ENCODE measurements around the gene RNASE11.
"Not testable (repeated sequence)": the region's sequence is repeated elsewhere in the genome, so short reads cannot be mapped to it uniquely, and the experiment has no call there.

The RNASE11 gene

DNA sequence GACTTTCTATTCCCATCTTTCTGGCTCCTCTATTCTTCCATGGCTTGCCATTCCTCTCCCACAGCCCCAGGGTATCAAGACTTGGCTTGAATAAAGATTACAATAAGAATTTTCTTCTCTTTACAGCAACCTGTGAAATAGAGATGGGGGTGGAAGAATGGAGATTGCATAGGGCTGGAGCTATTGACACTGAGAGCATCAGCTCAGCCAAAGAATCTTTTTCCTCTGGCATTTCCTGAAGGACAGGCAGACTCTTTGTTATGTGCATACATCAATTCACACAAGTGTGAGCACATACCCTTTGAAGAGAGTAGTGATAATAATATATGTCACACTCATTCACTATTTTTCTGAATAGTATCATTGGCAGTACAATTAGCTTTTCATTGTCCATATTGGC, 4.7 kb downstream of the RNASE11 start:
- no peak for DNase-seq (ENCODE audit: extremely low read depth in 1 of 2, low read depth in 1 of 2)

DNA sequence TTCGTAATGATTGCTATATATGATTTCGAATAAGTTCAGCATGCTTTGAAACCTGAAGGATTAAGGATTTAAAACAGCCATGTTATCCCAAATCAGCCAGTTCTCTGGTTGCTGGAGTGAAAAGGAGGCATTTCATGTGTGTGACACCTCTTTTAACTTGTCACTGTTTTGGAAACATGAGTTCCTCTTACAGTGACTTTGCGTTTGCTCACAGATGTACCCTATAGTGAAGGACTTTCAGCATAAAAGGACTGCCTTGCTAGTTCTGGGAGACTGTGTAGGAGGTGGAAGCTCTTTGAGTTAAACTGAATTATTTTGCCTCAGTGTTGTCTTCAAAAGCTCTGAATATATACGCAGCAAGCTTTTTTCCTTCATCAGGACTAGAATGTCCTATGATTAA, 7.6 kb downstream of the RNASE11 start:
- no peak for DNase-seq (ENCODE audit: extremely low read depth in 1 of 2, low read depth in 1 of 2)

DNA sequence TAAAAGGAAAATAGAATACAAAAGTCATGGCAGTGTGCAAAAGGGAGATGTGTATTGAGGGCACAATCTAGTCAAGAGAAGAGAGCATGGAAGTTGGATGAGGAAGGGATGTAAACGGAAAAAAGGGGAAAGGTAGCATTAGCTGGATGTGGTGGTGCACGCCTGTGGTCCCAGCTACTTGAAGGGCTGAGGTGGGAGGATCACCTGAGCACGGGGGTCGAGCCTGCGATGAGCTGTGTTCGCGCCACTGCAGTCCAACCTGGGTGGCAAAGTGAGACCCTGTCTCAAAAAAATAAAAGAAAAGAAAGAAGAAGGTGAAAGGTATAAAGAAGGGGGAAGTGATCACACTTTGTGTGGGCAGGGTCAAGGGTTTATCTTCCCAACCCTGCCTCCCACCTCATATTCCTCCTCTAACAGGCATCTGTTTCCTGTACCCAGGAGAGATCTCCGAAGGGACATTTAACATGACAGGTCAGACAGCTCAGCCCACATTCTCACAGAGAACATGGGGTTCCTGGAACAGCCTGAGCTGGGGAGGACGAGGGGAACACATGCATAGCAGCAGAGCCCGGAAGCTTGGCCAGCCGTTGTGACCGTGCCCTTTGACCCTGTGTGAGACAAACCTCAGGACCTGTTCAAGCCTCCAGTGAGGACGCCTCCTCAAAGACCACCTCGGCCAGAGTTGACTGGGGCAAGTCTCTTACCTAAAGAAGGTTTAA, 8.9 kb downstream of the RNASE11 start:
- DNase-seq (ENCODE audit: extremely low read depth in 1 of 2, low read depth in 1 of 2) = no peak

DNA sequence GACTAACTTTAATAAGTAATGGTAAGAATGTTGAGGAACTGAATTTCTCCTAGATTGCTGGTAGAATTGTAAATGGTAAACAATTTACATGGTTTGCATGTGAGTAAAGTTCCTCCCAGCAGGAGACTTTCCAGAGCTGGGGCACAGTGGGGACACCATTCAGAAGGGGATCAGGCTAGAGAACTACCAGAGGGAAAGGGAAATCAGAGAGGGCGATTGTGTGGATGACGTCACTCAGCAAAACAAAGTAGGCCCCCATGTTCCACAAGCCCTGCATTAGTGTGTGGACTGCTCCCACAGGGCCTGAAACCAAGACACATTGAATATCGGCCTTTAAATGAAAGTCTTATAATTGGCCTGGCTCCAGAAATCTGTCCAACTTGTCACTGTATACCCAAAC, 9.5 kb downstream of the RNASE11 start:
- DNase-seq (ENCODE audit: extremely low read depth in 1 of 2, low read depth in 1 of 2) = no peak

DNA sequence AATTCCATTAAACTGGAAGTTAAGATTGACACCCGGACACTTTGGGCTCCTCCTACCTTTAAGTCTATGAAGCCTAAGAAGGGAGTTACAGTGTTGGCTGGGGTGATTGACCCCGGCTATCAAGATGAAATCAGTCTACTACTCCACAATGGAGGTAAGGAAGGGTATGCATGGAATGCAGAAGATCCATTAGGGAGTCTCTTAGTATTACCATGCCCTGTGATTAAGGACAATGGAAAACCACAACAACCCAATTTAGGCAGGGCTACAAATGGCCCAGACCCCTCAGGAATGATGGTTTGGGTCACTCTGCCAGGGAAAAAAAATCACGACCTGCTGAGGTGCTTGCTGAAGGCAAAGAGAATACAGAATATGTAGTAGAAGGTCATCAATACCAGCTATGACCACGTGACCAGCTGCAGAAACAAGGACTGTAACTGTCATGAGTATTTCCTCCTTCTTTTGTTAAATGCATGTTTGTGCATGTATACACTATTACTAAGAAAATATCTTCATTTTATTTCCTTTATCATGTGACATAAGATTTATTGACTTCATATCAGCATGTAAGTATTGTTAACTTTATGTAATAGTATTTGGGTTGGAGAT, 15.3 kb downstream of the RNASE11 start:
- DNase-seq (ENCODE audit: extremely low read depth in 1 of 2, low read depth in 1 of 2) = not testable (repeated sequence)

DNA sequence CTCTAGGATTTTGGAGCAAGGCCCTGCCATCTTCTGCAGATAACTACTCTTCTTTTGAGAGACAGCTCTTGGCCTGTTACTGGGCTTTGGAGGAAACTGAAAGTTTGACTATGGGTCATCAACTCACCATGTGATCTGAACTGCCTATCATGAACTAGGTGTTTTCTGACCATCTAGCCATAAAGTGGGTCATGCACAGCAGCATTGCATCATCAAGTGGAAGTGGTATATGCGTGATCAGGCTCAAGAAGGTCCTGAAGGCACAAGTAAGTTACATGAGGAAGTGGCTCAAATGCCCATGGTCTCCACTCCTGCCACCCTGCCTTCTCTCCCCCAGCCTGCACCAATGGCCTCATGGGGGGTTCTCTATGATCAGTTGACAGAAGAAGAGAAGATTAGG, 17.1 kb downstream of the RNASE11 start:
- not testable (repeated sequence) for DNase-seq (ENCODE audit: extremely low read depth in 1 of 2, low read depth in 1 of 2)

DNA sequence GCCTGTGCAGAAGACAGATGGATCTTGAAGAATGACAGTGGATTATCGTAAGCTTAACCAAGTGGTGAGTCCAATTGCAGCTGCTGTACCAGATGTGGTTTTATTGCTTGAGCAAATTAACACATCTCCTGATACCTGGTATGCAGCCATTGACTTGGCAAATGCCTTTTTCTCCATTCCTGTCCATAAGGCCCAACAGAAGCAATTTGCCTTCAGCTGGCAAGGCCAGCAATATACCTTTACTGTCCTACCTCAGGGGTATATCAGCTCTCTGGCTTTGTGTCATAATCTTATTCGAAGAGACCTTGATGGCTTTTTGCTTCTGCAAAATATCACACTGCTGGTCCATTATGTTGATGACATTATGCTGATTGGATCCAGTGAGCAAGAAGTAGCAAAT, 17.9 kb downstream of the RNASE11 start:
- not testable (repeated sequence) for DNase-seq (ENCODE audit: extremely low read depth in 1 of 2, low read depth in 1 of 2)

DNA sequence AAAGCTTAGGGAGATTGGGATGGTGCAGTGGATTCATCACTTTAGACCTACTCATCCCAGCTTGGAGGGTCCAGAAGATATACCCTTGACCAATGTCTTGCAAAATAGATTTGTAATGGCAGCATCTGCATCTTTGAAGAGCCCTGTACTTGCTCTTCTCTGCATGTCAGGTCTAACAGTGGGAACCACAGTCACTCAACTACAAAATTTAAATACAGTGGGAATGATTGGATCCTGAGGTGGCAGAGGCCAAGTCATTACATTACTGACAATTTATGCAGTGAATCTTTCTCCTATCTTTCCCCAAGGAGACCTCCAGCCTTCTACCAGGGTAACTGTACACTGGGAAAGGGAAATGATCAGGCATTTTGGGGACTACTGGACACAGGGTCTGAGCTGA, 18.7 kb downstream of the RNASE11 start:
- DNase-seq (ENCODE audit: extremely low read depth in 1 of 2, low read depth in 1 of 2) = no peak

DNA sequence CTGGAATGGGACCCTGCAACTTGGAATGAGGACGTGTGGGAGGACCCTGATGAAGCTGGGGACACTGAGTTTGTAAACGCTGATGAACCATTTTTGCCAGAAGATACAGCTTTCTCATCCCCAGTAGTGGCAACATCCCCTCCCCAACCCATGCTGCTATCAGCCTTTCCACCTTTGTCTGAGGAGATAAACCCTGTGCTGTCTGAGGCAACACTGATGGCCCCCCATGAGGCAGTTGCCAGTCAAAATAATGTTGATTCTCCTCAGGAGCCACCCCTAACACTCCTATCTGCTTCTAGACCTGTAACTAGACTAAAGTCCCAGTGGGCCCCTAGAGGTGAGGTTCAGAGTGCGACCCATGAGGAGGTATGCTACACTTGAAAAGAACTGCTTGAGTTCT, 19.4 kb downstream of the RNASE11 start:
- DNase-seq (ENCODE audit: extremely low read depth in 1 of 2, low read depth in 1 of 2) = no peak

DNA sequence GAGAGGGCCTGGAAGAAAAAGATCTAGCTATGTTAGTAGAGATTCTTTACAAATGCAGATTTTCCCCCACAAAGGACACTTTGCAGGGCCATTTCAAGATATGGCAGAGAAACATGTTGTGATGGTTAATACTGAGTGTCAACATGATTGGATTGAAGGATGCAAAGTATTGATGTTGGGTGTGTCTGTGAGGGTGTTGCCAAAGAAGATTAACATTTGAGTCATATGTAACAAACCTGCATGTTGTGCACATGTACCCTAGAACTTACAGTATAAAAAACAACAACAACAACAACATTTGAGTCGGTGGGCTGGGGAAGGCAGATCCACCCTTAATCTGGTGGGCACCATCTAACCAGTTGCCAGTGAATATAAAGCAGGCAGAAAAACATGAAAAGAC, 20.6 kb downstream of the RNASE11 start:
- DNase-seq (ENCODE audit: extremely low read depth in 1 of 2, low read depth in 1 of 2) = not testable (repeated sequence)

DNA sequence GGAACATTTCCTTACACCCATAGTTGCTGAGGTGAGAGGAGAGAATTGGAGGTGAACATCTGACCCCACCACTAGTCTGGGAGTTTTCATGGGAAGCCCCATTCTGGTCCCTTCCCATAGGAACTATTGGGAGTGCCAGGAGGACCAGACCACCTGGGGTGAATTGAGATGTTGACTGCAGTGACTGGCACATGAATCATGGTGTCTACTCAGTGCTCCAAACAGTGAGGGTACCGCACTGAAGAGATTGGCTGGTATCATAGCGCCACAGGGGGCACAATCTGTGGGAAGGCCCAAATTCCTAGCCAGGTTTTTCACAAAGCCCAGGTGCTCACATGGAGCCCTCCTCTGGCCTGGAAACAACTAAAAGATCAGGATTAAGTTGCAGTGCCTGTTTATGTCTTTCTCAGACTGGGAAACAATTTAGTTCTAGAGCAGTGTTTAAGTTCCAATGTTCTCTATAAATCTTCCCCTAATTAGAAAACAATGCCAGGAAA, 23.3 kb downstream of the RNASE11 start:
- DNase-seq (ENCODE audit: extremely low read depth in 1 of 2, low read depth in 1 of 2) = no peak

DNA sequence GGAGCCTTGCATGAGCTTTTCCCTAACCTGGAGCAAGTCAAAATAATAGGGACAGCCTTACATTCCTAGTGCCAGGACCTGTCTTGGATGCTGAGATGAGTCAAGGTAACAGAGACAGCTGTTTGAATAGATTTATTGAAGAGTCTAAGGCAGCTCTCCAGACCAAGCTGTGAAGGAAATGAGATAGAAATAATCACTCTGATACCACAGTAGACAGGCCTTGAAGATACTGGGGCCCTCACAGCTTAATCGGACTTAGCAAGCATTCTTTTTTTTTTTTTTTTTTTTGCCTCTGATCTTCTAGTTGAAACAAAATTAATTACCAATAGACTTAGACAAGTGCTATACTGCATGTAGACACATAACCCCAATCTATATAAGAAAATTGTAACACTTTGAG, 23.8 kb downstream of the RNASE11 start:
- DNase-seq (ENCODE audit: extremely low read depth in 1 of 2, low read depth in 1 of 2) = no peak

DNA sequence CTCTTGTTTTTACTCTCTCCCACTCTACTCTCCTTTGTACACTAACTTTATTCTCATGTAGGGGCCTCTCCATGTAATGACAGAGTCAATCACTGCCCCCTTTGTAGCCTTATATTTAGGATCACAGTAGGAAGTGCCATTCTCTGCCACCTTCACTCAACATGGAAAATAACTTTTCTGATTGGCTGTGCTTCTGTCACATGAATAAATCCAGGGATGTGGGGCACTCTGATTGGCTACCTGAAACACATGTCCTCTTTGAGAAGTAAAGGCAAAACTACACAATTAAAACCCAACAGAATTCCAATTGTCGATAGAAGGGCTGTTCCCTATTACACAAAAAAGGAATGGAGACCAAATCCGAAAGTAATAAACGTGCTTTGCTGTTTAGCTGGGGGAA, 26.8 kb downstream of the RNASE11 start, which contains the start of gene RNASE9:
Gene RNASE9, minus strand, starts transcription at position 87 of the 400 bp plus-strand sequence.
- DNase-seq (ENCODE audit: extremely low read depth in 1 of 2, low read depth in 1 of 2) = no peak

DNA sequence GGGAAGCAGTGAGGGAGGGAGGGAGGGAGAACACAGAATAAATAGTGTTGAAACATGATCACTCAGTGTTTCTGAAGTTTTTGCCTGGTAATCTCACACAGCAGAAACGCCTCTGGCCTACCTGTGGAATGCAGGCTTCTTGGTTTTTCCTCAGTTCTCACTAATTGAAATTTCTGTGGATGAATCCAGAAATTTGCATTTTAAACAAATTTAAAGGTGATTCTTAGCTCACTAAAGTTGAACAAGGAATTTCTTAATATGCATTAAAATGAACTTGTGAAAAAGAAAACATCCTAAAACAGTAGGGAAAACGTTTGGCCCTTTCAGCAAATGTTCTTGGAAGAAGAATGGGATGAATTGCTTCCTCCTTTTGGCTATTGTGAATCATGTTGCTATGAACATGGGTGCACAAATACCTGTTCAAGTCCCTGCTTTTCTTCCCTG, 28.3 kb downstream of the RNASE11 start:
- no peak for DNase-seq (ENCODE audit: extremely low read depth in 1 of 2, low read depth in 1 of 2)

DNA sequence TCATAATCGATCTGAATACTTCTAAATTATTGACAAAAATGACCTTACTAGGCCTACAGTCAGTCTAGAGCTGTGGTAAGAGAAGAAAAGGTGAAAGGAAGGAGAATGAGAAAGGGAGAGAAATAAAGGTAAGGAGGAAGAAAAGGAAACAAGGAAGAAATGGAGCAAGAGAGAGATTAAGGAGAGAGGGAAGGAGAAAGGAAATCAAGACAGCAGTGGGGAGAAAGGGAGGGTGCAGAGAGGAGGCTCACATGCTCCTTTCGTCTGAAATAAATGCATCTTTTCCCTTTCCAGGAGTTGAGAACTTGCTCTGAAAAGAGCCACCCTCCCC, 30.6 kb downstream of the RNASE11 start:
- no peak for DNase-seq (ENCODE audit: extremely low read depth in 1 of 2, low read depth in 1 of 2)

DNA sequence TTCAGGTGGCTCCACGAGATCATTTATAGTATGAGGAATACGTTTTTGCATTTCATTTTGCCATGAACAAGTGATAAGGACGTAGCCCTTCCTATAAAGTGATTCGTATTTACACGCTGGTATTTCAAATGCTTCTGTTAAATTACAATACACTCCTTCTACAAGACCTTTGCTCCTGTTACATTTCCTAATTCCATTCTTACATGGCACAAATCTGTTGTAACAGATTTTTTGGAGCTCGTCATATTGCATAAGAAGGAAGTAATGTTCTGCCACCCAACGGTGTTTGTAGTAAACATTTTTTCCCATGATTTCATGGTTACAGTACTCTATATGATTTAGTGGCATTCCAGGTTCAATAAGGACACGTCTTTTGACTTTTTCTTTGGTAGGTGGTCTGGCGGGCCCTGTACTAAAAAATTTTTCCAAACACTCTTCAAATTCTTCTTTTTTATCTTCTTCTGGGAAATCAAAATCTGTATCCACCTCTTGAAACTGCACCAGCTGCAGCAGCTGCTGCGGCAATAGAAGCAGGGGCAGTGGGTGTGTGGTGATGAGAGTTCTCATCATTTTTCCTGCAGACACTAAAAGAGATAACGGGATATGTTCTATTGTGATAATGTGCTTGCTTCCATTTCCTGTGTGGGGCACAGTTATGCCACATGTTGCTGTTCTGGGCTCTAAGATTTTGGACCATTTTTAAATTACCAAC, 31.1 kb downstream of the RNASE11 start:
- no peak for DNase-seq (ENCODE audit: extremely low read depth in 1 of 2, low read depth in 1 of 2)

DNA sequence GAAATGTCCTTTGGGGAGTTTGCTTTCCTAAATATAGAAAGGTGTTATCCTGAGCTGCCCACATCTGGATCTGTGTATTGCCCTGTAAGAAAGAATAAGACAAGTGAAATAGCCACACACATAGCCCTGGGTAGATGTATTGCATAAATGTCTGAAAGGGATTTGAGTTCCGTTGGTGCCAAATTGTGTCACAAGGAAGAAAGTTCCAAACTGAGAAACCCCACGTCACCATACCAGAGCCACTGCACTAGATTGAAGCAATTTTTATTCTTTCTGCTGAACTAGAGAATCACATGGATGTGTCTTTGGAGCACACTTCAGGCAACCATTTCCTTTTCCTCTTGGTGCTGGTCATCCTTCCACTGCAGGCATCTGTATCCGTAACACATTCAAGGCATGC, 32.0 kb downstream of the RNASE11 start:
- DNase-seq (ENCODE audit: extremely low read depth in 1 of 2, low read depth in 1 of 2) = no peak

DNA sequence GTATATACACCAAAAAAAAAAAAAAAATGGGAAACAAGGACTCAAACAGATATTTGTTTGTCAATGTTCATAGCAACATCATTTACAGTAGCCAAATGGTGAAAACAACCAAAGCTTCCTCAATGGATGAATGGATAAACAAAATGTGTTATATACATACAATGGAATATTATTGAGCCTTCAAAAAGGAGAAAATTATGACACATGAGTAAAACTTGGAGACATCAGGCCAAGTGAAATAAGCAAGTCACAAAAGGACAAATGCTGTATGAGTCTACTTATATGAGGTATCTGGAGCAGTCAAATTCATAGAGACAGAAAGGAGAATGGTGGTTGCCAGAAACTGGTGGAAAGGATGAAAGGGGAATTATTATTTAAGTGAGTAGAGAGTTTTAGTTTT, 34.8 kb downstream of the RNASE11 start:
- no peak for DNase-seq (ENCODE audit: extremely low read depth in 1 of 2, low read depth in 1 of 2)

DNA sequence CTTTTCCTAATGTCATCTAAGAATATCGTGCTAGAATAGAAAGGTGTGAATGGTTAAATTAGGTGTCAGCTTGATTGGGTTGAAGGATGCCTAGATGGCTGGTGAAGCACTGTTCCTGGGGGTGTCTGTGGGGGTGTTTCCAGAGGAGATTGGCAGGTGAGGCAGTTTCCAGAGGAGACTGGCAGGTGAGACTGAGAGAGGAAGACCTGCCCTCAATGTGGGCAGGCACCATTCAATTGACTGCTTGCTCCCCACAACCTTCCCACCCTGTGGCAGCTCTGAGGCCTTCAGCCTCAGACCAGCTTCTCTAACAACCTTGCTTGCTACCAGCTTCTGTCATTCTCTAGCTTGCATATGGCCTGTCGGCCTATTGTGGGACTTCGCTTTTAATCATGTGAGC, 36.2 kb downstream of the RNASE11 start:
- no peak for DNase-seq (ENCODE audit: extremely low read depth in 1 of 2, low read depth in 1 of 2)

DNA sequence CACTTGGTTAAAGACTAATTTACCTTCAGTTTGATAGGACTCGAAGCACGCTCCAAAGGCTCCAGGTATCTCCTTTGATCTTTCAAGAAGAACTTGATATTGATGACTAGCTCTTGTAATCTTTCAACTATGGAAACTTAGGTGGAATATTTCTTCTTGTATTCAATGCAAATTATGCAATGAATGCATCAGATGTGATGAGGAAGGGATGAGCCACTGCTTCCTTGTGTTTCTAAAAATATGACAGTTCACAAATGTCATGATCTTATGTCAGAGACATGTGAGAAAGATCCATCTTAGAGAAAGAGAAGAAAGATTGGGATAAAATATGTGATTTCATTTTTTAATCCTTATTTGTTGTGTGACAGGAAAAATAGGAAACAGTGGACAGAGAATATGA, 36.9 kb downstream of the RNASE11 start:
- DNase-seq (ENCODE audit: extremely low read depth in 1 of 2, low read depth in 1 of 2) = no peak

DNA sequence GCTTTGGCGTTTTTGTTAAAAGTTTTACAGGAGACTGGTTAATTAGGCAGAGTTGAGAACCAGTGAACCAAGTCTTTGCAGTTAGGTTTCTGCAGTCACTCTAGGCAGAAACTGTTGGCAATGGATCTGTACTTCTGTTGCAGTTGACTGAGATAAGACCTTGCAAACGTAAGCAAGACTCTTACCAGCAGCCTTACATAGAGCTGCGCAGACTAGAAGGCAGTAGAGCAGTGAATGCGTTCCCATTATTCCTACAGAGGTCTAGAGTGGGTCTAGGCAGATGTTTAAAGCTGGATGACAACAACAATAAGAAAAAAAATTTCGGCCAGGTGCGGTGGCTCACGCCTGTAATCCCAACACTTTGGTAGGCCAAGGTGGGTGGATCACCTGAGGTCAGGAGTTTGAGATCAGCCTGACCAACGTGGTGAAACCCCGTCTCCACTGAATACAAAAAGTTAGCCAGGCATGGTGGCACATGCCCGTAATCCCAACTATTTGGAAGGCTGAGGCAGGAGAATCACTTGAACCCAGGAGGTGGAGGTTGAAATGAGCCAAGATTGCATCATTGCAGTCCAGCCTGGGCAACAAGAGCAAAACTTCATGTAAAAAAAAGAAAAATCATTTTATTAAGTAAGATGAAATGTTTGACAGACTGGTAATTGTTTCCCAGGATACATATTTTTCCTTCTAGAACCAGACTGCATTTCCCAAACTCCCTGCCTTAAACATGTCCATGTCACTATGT, 39.2 kb downstream of the RNASE11 start:
- no peak for DNase-seq (ENCODE audit: extremely low read depth in 1 of 2, low read depth in 1 of 2)
